HCT116 (cell line): ENCODE results near the gene NCOA1. TPM values are rescaled to one million over a fixed set of nuclear protein-coding genes. Genes with fewer than 3 reads are reported as not detected.

ENCODE experiments used
- ATAC-seq: fragments of 200-7000 bp; cut with Tn5 transposase; 2 replicates; pipeline ENCODE4 v1.9.1; 2020; ENCODE audit warnings: mild to moderate bottlenecking, moderate library complexity
- BruUV-seq: library from RNA; stranded (reverse); fragments of 400-500 nt; replicated peaks from 2 replicates; lab custom pipeline; 2021; lab: Mats Ljungman, UMichigan
- CTCF ChIA-PET: fragments of 300-600 bp; sonication (Branson Sonifier 250); formaldehyde crosslinking; loops from one replicate; lab custom pipeline; 2021; ENCODE audit warnings: antibody characterized with exemption; lab: Charles Lee
- POLR2A ChIA-PET: fragments of 300-600, 350-600 bp; sonication (Branson Sonifier 250); formaldehyde crosslinking; loops from one replicate; lab custom pipeline; 2021; ENCODE audit warnings: antibody characterized with exemption; lab: Charles Lee
- RAD21 ChIA-PET, 2 experiments: fragments of 300-600 bp; sonication (Branson Sonifier 250); formaldehyde crosslinking; loops; one replicate each; lab custom pipeline; 2023; ENCODE audit warnings: low total read pairs in 2 of 2; ENCODE audit not compliant: uncharacterized antibody in 2 of 2, unreplicated experiment in 2 of 2, low non-redundant PET in 1 of 2; lab: Charles Lee
- DNase-seq: peaks from one replicate; pipeline ENCODE4 v3.0.0-alpha.2; 2010; ENCODE audit warnings: low read depth, low spot score
- H2AFZ ChIP-seq: fragments of 200-600 bp; shearing (Covaris generic), sonication (generic); 2 replicates; pipeline ENCODE4 v1.6.1; 2017; ENCODE audit warnings: low read depth, mixed run types, mixed read lengths, antibody characterized with exemption, low read length; ENCODE audit not compliant: poor library complexity, severe bottlenecking
- H3K27ac ChIP-seq: 2 replicates; pipeline ENCODE4 v1.5.1; 2012; ENCODE audit warnings: low read depth, low read length
- H3K27me3 ChIP-seq: fragments of 200-600 bp; sonication (generic); 2 replicates; pipeline ENCODE4 v1.6.1; 2016; ENCODE audit warnings: mixed run types, low read length, mixed read lengths; ENCODE audit not compliant: insufficient read depth
- H3K36me3 ChIP-seq, 2 experiments: fragments of 200-500 bp in 1 of 2; fragments of 200-600 bp in 1 of 2; sonication (Bioruptor generic) in 1 of 2; sonication (generic) in 1 of 2; 2 replicates each; pipeline versions ENCODE4 v1.5.1 to v1.6.1; 2014 to 2016; ENCODE audit warnings: low read length in 2 of 2, inconsistent platforms in 1 of 2, mixed read lengths in 1 of 2, mixed run types in 1 of 2; ENCODE audit not compliant: insufficient read depth in 2 of 2, control insufficient read depth in 1 of 2
- H3K4me1 ChIP-seq, 2 experiments: fragments of 200-600 bp in 1 of 2; sonication (generic) in 1 of 2; 2 replicates each; pipeline versions ENCODE4 v1.5.1 to v1.6.1; 2012 to 2017; ENCODE audit warnings: low read length in 2 of 2, inconsistent platforms in 1 of 2, mild to moderate bottlenecking in 1 of 2, mixed read lengths in 1 of 2, mixed run types in 1 of 2, moderate library complexity in 1 of 2; ENCODE audit not compliant: insufficient read depth in 2 of 2, control insufficient read depth in 1 of 2
- H3K4me2 ChIP-seq: fragments of 200-600 bp; sonication (generic); 2 replicates; pipeline ENCODE4 v1.6.1; 2017; ENCODE audit warnings: mixed run types, low read length, mixed read lengths
- H3K4me3 ChIP-seq, 2 experiments: fragments of 200-600 bp in 1 of 2; sonication (generic) in 1 of 2; replicated peaks in 1 of 2; 2 replicates each; pipeline ENCODE4 v1.5.1; 2011 to 2016; ENCODE audit warnings: low read length in 2 of 2, control low read depth in 1 of 2, low read depth in 1 of 2, mild to moderate bottlenecking in 1 of 2, mixed read lengths in 1 of 2, mixed run types in 1 of 2
- H3K79me2 ChIP-seq: fragments of 200-600 bp; sonication (generic); 2 replicates; pipeline ENCODE4 v1.6.1; 2017; ENCODE audit warnings: mild to moderate bottlenecking, mixed run types, low read length, moderate library complexity, mixed read lengths; ENCODE audit not compliant: insufficient read depth
- H3K9ac ChIP-seq: fragments of 200-600 bp; sonication (generic); 2 replicates; pipeline ENCODE4 v1.6.1; 2016; ENCODE audit warnings: low read length, mixed read lengths
- H3K9me2 ChIP-seq: fragments of 200-600 bp; sonication (generic), shearing (Covaris generic); 2 replicates; pipeline ENCODE4 v1.6.1; 2017; ENCODE audit warnings: mixed run types, mild to moderate bottlenecking, moderate library complexity; ENCODE audit not compliant: insufficient read depth
- H3K9me3 ChIP-seq, 2 experiments: fragments of 200-500 bp in 1 of 2; fragments of 200-600 bp in 1 of 2; sonication (Bioruptor generic) in 1 of 2; sonication (generic) in 1 of 2; 2 replicates each; pipeline ENCODE4 v1.6.1; 2014 to 2017; ENCODE audit warnings: low read length in 2 of 2, mixed read lengths in 2 of 2, inconsistent platforms in 1 of 2, low read depth in 1 of 2, mild to moderate bottlenecking in 1 of 2, mixed run types in 1 of 2, moderate library complexity in 1 of 2; ENCODE audit not compliant: control insufficient read depth in 1 of 2, insufficient read depth in 1 of 2
- H4K20me1 ChIP-seq: fragments of 200-600 bp; sonication (generic), shearing (Covaris generic); 2 replicates; pipeline ENCODE4 v1.6.1; 2017; ENCODE audit warnings: mixed run types, mild to moderate bottlenecking, moderate library complexity; ENCODE audit not compliant: insufficient read depth
- CTCF ChIP-seq, 3 experiments: fragments of 200-600 bp in 1 of 3; sonication (generic) in 1 of 3; IDR thresholded peaks in 2 of 3; conservative IDR thresholded peaks in 1 of 3; 2 replicates each; pipeline ENCODE4 v1.5.1; 2012 to 2017; ENCODE audit warnings: low read depth in 2 of 3, low read length in 2 of 3, antibody characterized with exemption in 1 of 3, borderline replicate concordance in 1 of 3, control low read depth in 1 of 3, mild to moderate bottlenecking in 1 of 3, mixed read lengths in 1 of 3, mixed run types in 1 of 3, moderate library complexity in 1 of 3; ENCODE audit not compliant: insufficient read depth in 1 of 3
- EZH2phosphoT487 ChIP-seq: fragments of 200-600 bp; IDR thresholded peaks from 2 replicates; pipeline ENCODE4 v1.6.1; 2018; ENCODE audit warnings: antibody characterized with exemption, borderline replicate concordance
- JUND ChIP-seq: IDR thresholded peaks from 2 replicates; pipeline ENCODE4 v1.6.1; 2012
- REST ChIP-seq: IDR thresholded peaks from 2 replicates; pipeline ENCODE4 v1.6.1; 2012; ENCODE audit warnings: low read depth
- TCF7L2 ChIP-seq: IDR thresholded peaks from 2 replicates; pipeline ENCODE4 v1.7.0; 2011; ENCODE audit warnings: borderline replicate concordance, inconsistent platforms; ENCODE audit not compliant: insufficient read depth, insufficient read length; ENCODE audit errors: extremely low read depth
- intact Hi-C: fragments of 100-400 bp; cut with micrococcal nuclease; formaldehyde crosslinking; loops from 2 replicates; pipeline ENCODE4 v1.10.0; 2022
- total RNA-seq: library from RNA; stranded (reverse); gene quantifications from one replicate; pipeline ENCODE4 v1.2.1, GENCODE V29; 2021; ENCODE audit not compliant: unreplicated experiment

Gene NCOA1
- total RNA-seq, 1 experiment from 2014 or later = 10.4 TPM

- no peaks in the 10 kb centered on the region for H3K9me2 ChIP-seq
- H3K9ac ChIP-seq = no peak overlapping the region
- no peaks in the 10 kb centered on the region for H3K79me2 ChIP-seq
- no TSS peak for BruUV-seq
- POLR2A ChIA-PET = no interaction called here
- intact Hi-C loops = no loop called here
- DNase-seq (no peak), ATAC-seq (no peak)
- H3K4me3 ChIP-seq = no peak overlapping the region
- H3K27ac ChIP-seq = no peak overlapping the region
- H4K20me1 ChIP-seq = no peaks in the 10 kb centered on the region
- H3K4me2 ChIP-seq = no peak overlapping the region
- no peaks in the 10 kb centered on the region for H3K27me3 ChIP-seq
- no peaks in the 10 kb centered on the region for H3K4me1 ChIP-seq
- RAD21 ChIA-PET = no interaction called here
- no peaks in the 10 kb centered on the region for H3K9me3 ChIP-seq
- CTCF ChIA-PET = no interaction called here
- no peaks in the 10 kb centered on the region for H3K36me3 ChIP-seq
- no peak for TF ChIP-seq EZH2phosphoT487
- TF ChIP-seq REST = no peak
- no peak for TF ChIP-seq CTCF (IDR thresholded peaks at IDR 0.05 in 2 of 3, conservative IDR thresholded peaks at IDR 0.05 in 1 of 3; ENCODE audit: borderline replicate concordance in 1 of 3, insufficient read depth in 1 of 3, low read depth in 2 of 3, low read length in 2 of 3)
- TF ChIP-seq JUND = no peak
- no peak for TF ChIP-seq TCF7L2
- no peak overlapping the region for H2AFZ ChIP-seq
Measured at GRCh38 chr2:24683408-24683807, 192.4 kb downstream of the NCOA1 start.
